ENCODE measurements around the gene BCL10. TPM values are rescaled to one million over a fixed set of nuclear protein-coding genes. Genes with fewer than 3 reads are reported as not detected.
A peak's percentile ranks its signal among the peaks of the same experiment; 100 is the strongest.

Gene BCL10
- total RNA-seq, 1 experiment from 2014 or later, result 19.8 TPM

- DNase-seq (ENCODE audit: low spot score), result peak; percentile 91
Observed at GRCh38 chr1:85297855-85298629, 21.6 kb upstream of the BCL10 start.

GRCh38 chr1:85297538-85297854 lies 21.1 kb upstream of the BCL10 start:
- no peak for DNase-seq (ENCODE audit: low spot score)

GRCh38 chr1:85296980-85297379 lies 20.5 kb upstream of the BCL10 start:
- no peak for DNase-seq (ENCODE audit: low spot score)

- no peak for DNase-seq (ENCODE audit: low spot score)
Observed at GRCh38 chr1:85295654-85296053, 19.2 kb upstream of the BCL10 start.

- peak; percentile 16 for DNase-seq (ENCODE audit: low spot score)
Observed at GRCh38 chr1:85295006-85295431, 18.6 kb upstream of the BCL10 start.

- DNase-seq (ENCODE audit: low spot score), result no peak
Observed at GRCh38 chr1:85290826-85291225, 14.4 kb upstream of the BCL10 start.

GRCh38 chr1:85289848-85290335 lies 13.5 kb upstream of the BCL10 start:
- no peak for DNase-seq (ENCODE audit: low spot score)

GRCh38 chr1:85289207-85289847 lies 12.9 kb upstream of the BCL10 start:
- DNase-seq (ENCODE audit: low spot score), result peak; percentile 71

- DNase-seq (ENCODE audit: low spot score), result no peak
Observed at GRCh38 chr1:85284202-85284601, 7.8 kb upstream of the BCL10 start.

- DNase-seq (ENCODE audit: low spot score), result no peak
Observed at GRCh38 chr1:85283475-85284199, 7.2 kb upstream of the BCL10 start.

- no peak for DNase-seq (ENCODE audit: low spot score)
Observed at GRCh38 chr1:85282424-85282823, 6.0 kb upstream of the BCL10 start.

GRCh38 chr1:85280636-85281035 lies 4.2 kb upstream of the BCL10 start:
- no peak for DNase-seq (ENCODE audit: low spot score)

GRCh38 chr1:85279458-85280080 lies 3.1 kb upstream of the BCL10 start:
- DNase-seq (ENCODE audit: low spot score), result no peak

GRCh38 chr1:85278853-85279314 lies 2.5 kb upstream of the BCL10 start:
- peak; percentile 86 for DNase-seq (ENCODE audit: low spot score)

GRCh38 chr1:85277802-85278201 lies 1.4 kb upstream of the BCL10 start:
- DNase-seq (ENCODE audit: low spot score), result no peak

- no peak for DNase-seq (ENCODE audit: low spot score)
Observed at GRCh38 chr1:85276978-85277639, 677 bp upstream of the BCL10 start.

GRCh38 chr1:85275701-85276214 lies 674 bp downstream of the BCL10 start:
- DNase-seq (ENCODE audit: low spot score), result no peak

GRCh38 chr1:85274969-85275453 lies 1.4 kb downstream of the BCL10 start:
- DNase-seq (ENCODE audit: low spot score), result peak; percentile 65

- DNase-seq (ENCODE audit: low spot score), result no peak
Observed at GRCh38 chr1:85273397-85273796, 3.0 kb downstream of the BCL10 start.

GRCh38 chr1:85268801-85269585 lies 7.4 kb downstream of the BCL10 start:
- DNase-seq (ENCODE audit: low spot score), result no peak
